GM23338 (cell line): ENCODE results near the gene WDR70. TPM values are rescaled to one million over a fixed set of nuclear protein-coding genes. Genes with fewer than 3 reads are reported as not detected.

ENCODE experiments used
- ATAC-seq: fragments of 200-7000 bp; cut with Tn5 transposase; 3 replicates; pipeline ENCODE4 v1.9.1; 2020
- DNase-seq: peaks from one replicate; pipeline ENCODE4 v3.0.0-alpha.2; 2015; ENCODE audit warnings: low spot score
- H2AFZ ChIP-seq: fragments of 200-600 bp; sonication (generic); 2 replicates; pipeline ENCODE4 v1.8.0; 2016; ENCODE audit warnings: antibody characterized with exemption, mild to moderate bottlenecking, moderate library complexity
- H3F3A ChIP-seq: fragments of 200-600 bp; sonication (generic); replicated peaks from 2 replicates; pipeline ENCODE4 v1.8.0; 2017; ENCODE audit warnings: antibody characterized with exemption, mixed run types, low read depth
- H3K27ac ChIP-seq: fragments of 200-600 bp; sonication (generic); 2 replicates; pipeline ENCODE4 v1.6.1; 2016; ENCODE audit warnings: low read depth
- H3K27me3 ChIP-seq: fragments of 200-600 bp; sonication (generic); 2 replicates; pipeline ENCODE4 v1.8.0; 2016; ENCODE audit warnings: mild to moderate bottlenecking, mixed run types, moderate library complexity; ENCODE audit not compliant: insufficient read depth
- H3K36me3 ChIP-seq: fragments of 200-600 bp; sonication (generic); 2 replicates; pipeline ENCODE4 v1.8.0; 2016; ENCODE audit warnings: mild to moderate bottlenecking; ENCODE audit not compliant: insufficient read depth
- H3K4me1 ChIP-seq: fragments of 200-600 bp; sonication (generic); 2 replicates; pipeline ENCODE4 v1.8.0; 2016; ENCODE audit warnings: mild to moderate bottlenecking, moderate library complexity; ENCODE audit not compliant: insufficient read depth
- H3K4me2 ChIP-seq: fragments of 200-600 bp; sonication (generic); 2 replicates; pipeline ENCODE4 v1.7.1; 2017; ENCODE audit warnings: mixed run types
- H3K4me3 ChIP-seq: fragments of 200-600 bp; sonication (generic); 2 replicates; pipeline ENCODE4 v1.6.1; 2016; ENCODE audit warnings: mixed run types
- H3K79me2 ChIP-seq: fragments of 200-600 bp; sonication (generic); replicated peaks from 2 replicates; pipeline ENCODE4 v1.8.0; 2017; ENCODE audit warnings: mild to moderate bottlenecking; ENCODE audit not compliant: insufficient read depth
- H3K9me2 ChIP-seq: fragments of 200-600 bp; sonication (generic); 2 replicates; pipeline ENCODE4 v1.8.0; 2017; ENCODE audit not compliant: insufficient read depth
- H4K20me1 ChIP-seq: fragments of 200-600 bp; sonication (generic); replicated peaks from 2 replicates; pipeline ENCODE4 v1.8.0; 2017; ENCODE audit warnings: mild to moderate bottlenecking; ENCODE audit not compliant: insufficient read depth
- H3K27ac Mint-ChIP-seq: 2 replicates; pipeline ENCODE4 v1.8.0; 2020; ENCODE audit warnings: inconsistent platforms, mild to moderate bottlenecking, moderate library complexity, mixed read lengths
- H3K27me3 Mint-ChIP-seq: 3 replicates; pipeline ENCODE4 v1.8.0; 2022; ENCODE audit warnings: low read depth, mild to moderate bottlenecking, moderate library complexity, mixed read lengths, inconsistent platforms; ENCODE audit not compliant: insufficient read depth, poor library complexity
- H3K36me3 Mint-ChIP-seq: 3 replicates; pipeline ENCODE4 v1.8.0; 2021; ENCODE audit warnings: low read depth, mild to moderate bottlenecking, inconsistent platforms, moderate library complexity, mixed read lengths
- H3K4me1 Mint-ChIP-seq: 3 replicates; pipeline ENCODE4 v1.8.0; 2020; ENCODE audit warnings: mild to moderate bottlenecking, inconsistent platforms, mixed read lengths
- H3K4me3 Mint-ChIP-seq: 3 replicates; pipeline ENCODE4 v1.8.0; 2021; ENCODE audit warnings: moderate library complexity, mild to moderate bottlenecking, inconsistent platforms, mixed read lengths
- H3K9me3 Mint-ChIP-seq: 3 replicates; pipeline ENCODE4 v1.8.0; 2020; ENCODE audit warnings: moderate library complexity, mild to moderate bottlenecking, inconsistent platforms, mixed read lengths
- CREB1 ChIP-seq: fragments of 250-450 bp; sonication (Bioruptor Pico); IDR thresholded peaks from 2 replicates; pipeline ENCODE4 v1.5.0; 2020; ENCODE audit warnings: low read depth, mild to moderate bottlenecking, moderate library complexity
- CTCF ChIP-seq, 2 experiments: fragments of 200-600 bp in 1 of 2; sonication (generic) in 1 of 2; conservative IDR thresholded peaks; 2 replicates each; pipeline versions ENCODE4 v1.5.1 to v1.6.1; 2016 to 2017; ENCODE audit warnings: antibody characterized with exemption in 2 of 2, low read depth in 2 of 2, mild to moderate bottlenecking in 2 of 2, moderate library complexity in 1 of 2
- ETS1 ChIP-seq: IDR thresholded peaks from 2 replicates; pipeline ENCODE4 v1.6.1; 2016; ENCODE audit warnings: antibody characterized with exemption
- EZH2 ChIP-seq: fragments of 200-600 bp; sonication (generic); IDR thresholded peaks from one replicate; pipeline ENCODE4 v1.8.0; 2017; ENCODE audit warnings: antibody characterized with exemption, mild to moderate bottlenecking, low read depth; ENCODE audit not compliant: unreplicated experiment
- EZH2phosphoT487 ChIP-seq: fragments of 200-600 bp; sonication (generic); IDR thresholded peaks from one replicate; pipeline ENCODE4 v1.8.1; 2018; ENCODE audit warnings: antibody characterized with exemption; ENCODE audit not compliant: unreplicated experiment
- JUNB ChIP-seq: IDR thresholded peaks from one replicate; pipeline ENCODE4 v1.6.1; 2016; ENCODE audit warnings: antibody characterized with exemption; ENCODE audit not compliant: unreplicated experiment
- NANOG ChIP-seq: IDR thresholded peaks from 2 replicates; pipeline ENCODE4 v1.6.1; 2016; ENCODE audit warnings: antibody characterized with exemption, borderline replicate concordance
- POLR2AphosphoS5 ChIP-seq: IDR thresholded peaks from 2 replicates; pipeline ENCODE4 v1.6.1; 2016; ENCODE audit warnings: antibody characterized with exemption, low read depth
- ZNF114 ChIP-seq: fragments of 250-450 bp; sonication (Bioruptor Pico); IDR thresholded peaks from 2 replicates; pipeline ENCODE4 v1.5.0; 2020; ENCODE audit warnings: mild to moderate bottlenecking, moderate library complexity
- ZNF331 ChIP-seq: fragments of 250-450 bp; sonication (Bioruptor Pico); IDR thresholded peaks from 2 replicates; pipeline ENCODE4 v1.5.0; 2020; ENCODE audit warnings: low read depth, mild to moderate bottlenecking, moderate library complexity
- ZNF462 ChIP-seq: fragments of 250-450 bp; sonication (Bioruptor Pico); IDR thresholded peaks from 2 replicates; pipeline ENCODE4 v1.5.0; 2020; ENCODE audit warnings: mild to moderate bottlenecking, moderate library complexity
- polyA plus RNA-seq: library from polyadenylated mRNA; unstranded; fragments of >200 nt; fragmentation: Nextera tagmentation; extraction: Ambion mirVana; gene quantifications from 2 replicates; pipeline ENCODE4 v1.2.1, GENCODE V29; 2016
- total RNA-seq: library from RNA; depleted of rRNA; stranded (reverse); fragments of >200 nt; shearing (Covaris generic); gene quantifications from 2 replicates; pipeline ENCODE4 v1.2.3, GENCODE V29; 2014

Gene WDR70
- total and polyA plus RNA-seq, 2 experiments from 2014 or later, result 34.9 to 86.7 TPM

GRCh38 chr5:37776826-37777225 is 397.7 kb downstream of the WDR70 start:
- H3K4me3 Mint-ChIP-seq, result no peak overlapping the region
- H3K36me3 Mint-ChIP-seq, result peaks cover 16% of the 10 kb centered on the region; the same call in 2 of the 3 replicates
- Histone ChIP-seq H3K36me3 (no peaks in the 10 kb centered on the region), H3K27me3 (no peaks in the 10 kb centered on the region), H2AFZ (peak overlapping the region; percentile 72; the same call in 1 of the 2 replicates), H3K79me2 (no peaks in the 10 kb centered on the region), H3K4me2 (no peak overlapping the region), H3F3A (no peaks in the 10 kb centered on the region), H3K27ac (no peak overlapping the region), H3K4me3 (no peak overlapping the region), H3K9me2 (peaks cover 4% of the 10 kb centered on the region; the same call in 1 of the 2 replicates), H4K20me1 (no peaks in the 10 kb centered on the region), H3K4me1 (no peaks in the 10 kb centered on the region)
- TF ChIP-seq CREB1 (CRISPR knock-in tag), result no peak
- no peak for TF ChIP-seq CTCF (conservative IDR thresholded peaks at IDR 0.05; ENCODE audit: low read depth in 2 of 2)
- TF ChIP-seq NANOG, result no peak
- no peak for TF ChIP-seq ZNF462 (CRISPR knock-in tag)
- no peak for TF ChIP-seq EZH2phosphoT487
- TF ChIP-seq ETS1, result no peak
- no peak for TF ChIP-seq ZNF114 (CRISPR knock-in tag)
- no peak for TF ChIP-seq ZNF331
- TF ChIP-seq POLR2AphosphoS5, result no peak
- no peak for TF ChIP-seq JUNB
- TF ChIP-seq EZH2, result no peak
- 0 out of 3 replicates have a peak, but pooled peaks cover 2% of the 10 kb centered on the region for H3K4me1 Mint-ChIP-seq
- peaks cover 22% of the 10 kb centered on the region for H3K9me3 Mint-ChIP-seq
- H3K27me3 Mint-ChIP-seq, result peaks cover 2% of the 10 kb centered on the region
- ATAC-seq (no peak), DNase-seq (no peak)
- no peak overlapping the region for H3K27ac Mint-ChIP-seq
